Raji (cell line): Measurements from ENCODE around the gene ANTXR1.

Experiments used
- POLR2A ChIP-seq: IDR thresholded peaks from 2 replicates; pipeline ENCODE4 v1.6.1; 2011; ENCODE audit warnings: low read depth, low read length, control low read depth; ENCODE audit not compliant: insufficient read depth

Gene ANTXR1

GRCh38 chr2:69192176-69192945, 179.4 kb downstream of the ANTXR1 start:
- no peak for TF ChIP-seq POLR2A

- no peak for TF ChIP-seq POLR2A
Measured at GRCh38 chr2:69195706-69196105, 182.7 kb downstream of the ANTXR1 start.

DNA sequence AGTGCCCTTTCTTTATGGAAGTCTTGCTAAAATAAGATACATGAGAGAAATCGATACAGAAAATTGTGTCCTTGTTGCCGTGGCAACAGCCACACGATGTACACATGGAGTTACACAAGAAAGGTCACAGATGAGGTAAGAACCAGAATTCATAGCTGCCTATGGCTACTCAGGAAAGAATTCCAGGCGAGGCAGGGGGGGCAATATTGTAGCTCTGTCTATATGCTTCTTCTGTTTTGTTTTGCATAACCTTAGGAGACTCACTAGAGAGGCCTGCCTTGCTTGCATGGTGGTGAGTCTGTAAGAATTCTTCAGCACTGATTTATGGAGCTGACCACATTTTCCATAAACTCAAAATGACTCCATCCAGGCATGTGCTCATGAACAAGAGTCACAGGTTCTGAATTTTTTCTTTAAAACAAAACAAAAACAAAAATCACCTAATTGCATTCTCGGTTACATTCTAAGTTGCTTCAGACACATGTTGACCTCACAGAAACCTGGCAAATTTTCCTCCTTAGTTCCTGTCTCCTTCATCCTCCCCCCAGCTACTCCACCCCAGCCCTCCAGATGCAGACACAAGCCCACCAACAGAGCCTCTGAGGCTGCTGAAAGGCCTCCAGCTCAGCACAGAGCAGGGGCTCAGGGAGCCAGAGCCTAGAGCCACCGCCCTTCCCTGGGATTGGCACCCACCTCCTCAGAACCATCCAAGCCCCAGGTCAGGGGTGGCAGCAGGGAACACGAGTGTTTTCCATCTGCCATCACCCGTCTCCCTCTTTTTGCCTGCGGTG, 183.5 kb downstream of the ANTXR1 start:
- TF ChIP-seq POLR2A, result no peak

DNA sequence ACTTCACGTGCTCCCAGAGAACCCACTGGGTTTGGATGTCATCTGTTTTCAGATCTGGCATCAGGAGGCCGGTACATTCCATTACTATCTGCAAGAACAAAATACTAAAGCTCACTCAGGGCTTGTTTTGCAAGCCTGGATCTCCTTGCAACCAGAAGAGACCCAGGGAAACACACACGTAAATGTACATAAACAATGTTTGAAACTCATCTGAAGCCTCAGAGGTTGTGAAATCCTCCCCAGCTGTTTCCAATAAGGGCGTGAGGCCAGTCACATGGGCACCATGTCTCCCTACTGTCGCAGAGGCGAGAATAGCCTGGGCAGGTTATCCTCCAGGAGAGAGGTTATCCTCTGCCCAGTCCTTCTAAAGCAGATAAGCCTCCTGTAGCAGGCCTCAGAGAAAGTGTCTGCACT, 187.1 kb downstream of the ANTXR1 start:
- TF ChIP-seq POLR2A, result no peak

DNA sequence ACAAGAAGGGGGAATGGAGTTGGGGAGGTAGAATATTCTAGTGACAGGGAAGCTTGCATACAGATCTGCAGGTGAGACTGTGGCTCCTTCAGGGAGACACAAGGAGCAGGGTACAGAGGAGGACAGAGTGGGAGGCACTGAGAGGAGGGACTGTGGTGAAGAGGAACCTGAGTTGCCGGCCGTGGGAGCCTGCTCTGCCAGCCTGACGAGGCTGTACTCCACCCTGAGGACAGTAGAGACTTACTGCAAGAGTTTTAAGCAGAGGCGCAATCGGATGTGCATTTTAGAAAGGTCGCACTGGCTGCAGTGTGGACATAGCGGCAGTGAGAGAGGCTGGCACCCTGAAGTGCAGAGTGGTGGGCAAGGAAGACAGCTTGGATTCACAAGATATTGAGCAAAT, 188.3 kb downstream of the ANTXR1 start:
- TF ChIP-seq POLR2A, result no peak

- TF ChIP-seq POLR2A, result no peak
Measured at GRCh38 chr2:69202327-69202726, 189.3 kb downstream of the ANTXR1 start.

DNA sequence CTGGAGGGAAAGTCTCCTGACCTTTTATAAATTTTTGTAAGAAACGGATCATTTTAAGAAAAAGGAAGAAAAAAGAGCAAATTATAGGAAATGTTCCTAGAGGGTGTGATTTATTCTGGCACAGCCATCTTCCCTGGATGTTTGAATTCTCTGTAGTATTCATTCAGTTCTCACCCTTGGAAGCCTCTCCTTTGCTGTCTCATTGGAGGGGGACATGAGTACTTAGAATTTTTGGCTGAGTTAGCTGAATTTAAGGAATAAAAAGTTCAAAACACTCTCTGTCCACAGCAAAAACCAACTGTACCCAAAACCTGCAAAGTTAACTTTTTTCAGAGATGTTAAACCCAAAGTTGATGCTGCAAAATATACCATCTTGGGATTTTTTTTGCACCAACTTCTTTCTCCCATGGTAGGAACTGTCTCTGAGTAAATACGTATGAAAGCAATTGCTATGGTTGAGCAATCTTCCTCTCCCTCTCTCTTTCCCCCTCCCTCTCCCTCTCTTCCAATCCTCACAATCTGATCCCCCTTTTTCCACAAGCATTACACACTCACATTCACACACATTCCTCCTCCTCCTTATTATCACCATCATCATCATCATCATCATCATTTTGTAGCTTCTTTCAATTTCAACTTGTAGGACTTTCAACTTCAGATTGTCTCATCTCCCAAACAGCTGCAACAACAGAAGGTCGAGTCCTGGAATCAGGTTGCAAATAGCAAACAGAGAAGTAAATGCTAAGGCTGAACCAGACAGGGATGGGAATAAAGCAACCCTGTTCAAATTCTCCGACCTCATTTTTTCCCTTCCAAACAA, 190.4 kb downstream of the ANTXR1 start:
- TF ChIP-seq POLR2A, result no peak

- no peak for TF ChIP-seq POLR2A
Measured at GRCh38 chr2:69204654-69205053, 191.7 kb downstream of the ANTXR1 start.

GRCh38 chr2:69205076-69205475, 192.1 kb downstream of the ANTXR1 start:
- no peak for TF ChIP-seq POLR2A

DNA sequence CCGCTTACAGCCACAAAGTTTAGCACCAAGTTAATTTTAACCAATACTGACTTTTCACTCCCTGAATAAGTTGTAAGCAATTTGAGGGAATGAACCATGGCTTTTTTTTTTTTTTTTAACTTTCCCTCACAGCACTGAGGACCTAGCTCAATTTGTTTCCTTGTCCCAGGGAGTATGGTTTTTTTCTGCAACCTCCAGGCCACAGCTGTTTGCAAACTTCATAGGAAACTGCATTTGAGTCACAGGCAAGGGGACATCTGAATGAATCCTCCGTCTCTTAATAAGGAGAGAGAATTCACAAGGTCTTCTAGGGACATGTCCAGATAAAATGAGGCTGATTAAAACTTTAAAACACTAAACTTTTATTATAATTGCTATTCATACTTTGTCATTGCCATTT, 192.5 kb downstream of the ANTXR1 start:
- no peak for TF ChIP-seq POLR2A

GRCh38 chr2:69208023-69208595, 195.1 kb downstream of the ANTXR1 start:
- TF ChIP-seq POLR2A, result no peak

DNA sequence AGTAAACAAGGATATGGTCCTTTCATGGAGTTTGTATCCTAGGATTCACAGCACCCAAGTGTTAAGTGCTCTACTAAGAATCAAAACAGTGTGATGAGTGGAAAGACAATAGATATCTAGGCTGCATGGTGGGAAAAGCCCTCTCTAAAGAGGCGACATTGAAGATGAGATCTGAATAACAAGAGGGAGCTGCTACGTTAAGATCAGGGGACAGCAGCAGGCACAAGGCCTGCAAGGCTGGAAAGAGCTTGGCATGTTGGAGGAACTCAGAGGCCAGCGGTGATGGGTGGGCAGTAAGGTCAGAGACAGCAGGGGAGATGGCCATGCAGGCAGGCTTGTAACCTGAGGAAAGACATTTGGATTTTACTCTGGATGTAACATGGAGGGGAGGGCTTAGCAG, 196.5 kb downstream of the ANTXR1 start:
- TF ChIP-seq POLR2A, result no peak

GRCh38 chr2:69210385-69210784, 197.4 kb downstream of the ANTXR1 start:
- no peak for TF ChIP-seq POLR2A

DNA sequence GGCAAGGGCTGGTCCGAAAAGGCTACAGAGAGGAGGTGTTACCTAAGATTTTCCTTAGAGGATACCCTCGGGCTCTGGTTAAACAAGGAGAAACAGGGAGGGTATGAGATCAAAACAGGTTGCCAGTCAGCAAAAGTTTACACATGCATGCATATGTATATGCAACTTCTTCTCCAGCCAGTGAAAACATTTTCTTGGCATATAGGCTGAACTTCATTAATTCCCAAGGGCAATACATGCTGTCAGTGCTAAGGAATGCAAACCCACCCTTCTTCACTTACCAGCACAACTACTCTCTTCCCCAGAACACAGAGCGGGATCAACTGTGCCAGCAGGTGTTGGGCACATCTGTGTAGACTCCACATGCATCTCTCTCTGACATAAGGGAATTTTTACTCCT, 198.1 kb downstream of the ANTXR1 start:
- no peak for TF ChIP-seq POLR2A

GRCh38 chr2:69211686-69212085, 198.7 kb downstream of the ANTXR1 start:
- TF ChIP-seq POLR2A, result no peak
